NCI-H146 treated with DMSO at 0.1 percent for 48 hours (cell line): ENCODE measurements around the gene ZNF583.

ENCODE experiments used
- DNase-seq: peaks from one replicate; lab custom pipeline; 2025; ENCODE audit not compliant: unreplicated experiment; lab: John Stamatoyannopoulos, UW

Gene ZNF583

DNA sequence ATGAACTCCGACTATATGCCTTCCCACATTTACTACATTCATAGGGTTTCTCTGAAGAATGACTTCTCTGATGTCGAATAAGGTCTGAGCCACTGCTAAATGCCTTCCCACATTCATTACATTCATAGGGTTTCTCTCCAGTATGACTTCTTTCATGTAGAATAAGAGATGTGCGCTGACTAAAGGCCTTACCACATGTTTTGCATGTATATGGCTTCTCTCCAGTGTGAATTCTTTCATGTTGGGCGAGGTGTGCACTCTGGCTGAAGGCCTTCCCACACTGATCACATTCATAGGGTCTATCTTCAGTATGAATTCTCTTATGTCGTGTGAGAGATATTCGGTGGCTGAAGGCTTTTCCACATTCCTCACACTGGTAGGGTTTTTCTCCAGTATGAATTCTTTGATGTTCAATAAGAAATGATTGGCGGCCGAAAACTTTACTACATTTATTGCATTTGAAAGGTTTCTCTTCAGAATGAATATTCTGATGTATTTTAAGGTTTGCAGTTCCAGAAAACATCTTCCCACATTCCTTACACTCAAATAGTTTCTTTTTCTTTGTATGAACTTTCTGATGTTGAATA, 37.2 kb downstream of the ZNF583 start:
- no peak for DNase-seq

DNA sequence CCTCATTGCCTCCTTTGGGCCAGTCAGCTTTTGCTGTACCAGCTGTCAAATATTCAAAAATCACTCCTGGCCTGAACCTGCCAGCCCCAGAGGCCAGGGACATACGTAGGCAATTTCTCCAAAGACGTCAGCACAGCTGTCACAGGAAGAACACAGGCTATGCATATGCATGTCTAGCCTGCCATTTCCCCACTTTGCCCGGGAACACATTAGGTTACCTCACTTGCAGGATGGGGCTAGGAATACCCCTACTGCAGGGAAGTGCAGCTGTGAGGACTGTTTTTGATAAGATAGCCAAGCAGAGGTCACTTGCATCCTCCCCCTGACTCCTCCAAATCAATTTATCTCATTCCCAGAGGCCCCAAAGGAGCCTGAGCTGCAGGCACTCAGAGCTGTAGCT, 70.2 kb downstream of the ZNF583 start:
- DNase-seq, result no peak

DNA sequence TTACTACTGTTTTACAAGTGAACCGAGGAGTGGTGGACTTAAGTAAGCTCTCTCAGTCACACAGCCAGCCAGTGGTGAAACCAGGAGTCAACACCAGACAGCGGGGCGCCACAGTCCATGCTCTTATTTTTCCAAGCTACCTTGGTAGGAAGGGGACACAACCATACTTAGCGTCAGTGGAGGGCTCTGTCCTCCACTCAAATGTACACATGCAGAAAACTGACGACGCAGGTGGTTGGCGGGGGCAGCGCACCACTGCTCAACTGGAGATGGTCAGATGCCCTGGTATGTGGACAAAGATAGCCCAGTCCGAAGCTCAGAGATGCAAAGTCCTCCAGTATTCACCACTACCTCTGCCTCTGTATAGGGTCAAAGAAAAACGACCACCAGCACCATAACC, 72.0 kb downstream of the ZNF583 start:
- no peak for DNase-seq
